Progenitor cell of endocrine pancreas (in vitro differentiated cells): ENCODE data around the gene EVC2. TPM values are rescaled to one million over a fixed set of nuclear protein-coding genes. Genes with fewer than 3 reads are reported as not detected.

Experiments used
- DNase-seq: peaks from one replicate; pipeline ENCODE4 v3.0.0; 2021; ENCODE audit warnings: low spot score; ENCODE audit not compliant: unreplicated experiment
- H3K27ac Mint-ChIP-seq: 2 replicates; pipeline ENCODE4 v1.8.0; 2021; ENCODE audit warnings: mild to moderate bottlenecking, moderate library complexity, mixed read lengths
- H3K27me3 Mint-ChIP-seq: 2 replicates; pipeline ENCODE4 v1.8.0; 2021; ENCODE audit warnings: mixed read lengths
- H3K36me3 Mint-ChIP-seq: 2 replicates; pipeline ENCODE4 v1.8.0; 2022; ENCODE audit warnings: mixed read lengths; ENCODE audit not compliant: insufficient read depth
- H3K4me1 Mint-ChIP-seq: 2 replicates; pipeline ENCODE4 v1.8.0; 2021; ENCODE audit warnings: low read depth, mixed read lengths
- H3K4me3 Mint-ChIP-seq: 2 replicates; pipeline ENCODE4 v1.8.0; 2021; ENCODE audit warnings: low read depth, mild to moderate bottlenecking, moderate library complexity, mixed read lengths
- H3K9me3 Mint-ChIP-seq: 2 replicates; pipeline ENCODE4 v1.8.0; 2021; ENCODE audit warnings: low read depth, mixed read lengths
- CTCF ChIP-seq: fragments of 200-600 bp; sonication (generic); IDR thresholded peaks from one replicate; pipeline ENCODE4 v1.5.0; 2021; ENCODE audit warnings: antibody characterized with exemption, mild to moderate bottlenecking; ENCODE audit not compliant: unreplicated experiment
- total RNA-seq: library from RNA; stranded (reverse); gene quantifications from 2 replicates; pipeline ENCODE4 v1.2.1, GENCODE V29; 2021

Gene EVC2
- total RNA-seq, 1 donor from 2014 or later = 14.1 TPM

DNA sequence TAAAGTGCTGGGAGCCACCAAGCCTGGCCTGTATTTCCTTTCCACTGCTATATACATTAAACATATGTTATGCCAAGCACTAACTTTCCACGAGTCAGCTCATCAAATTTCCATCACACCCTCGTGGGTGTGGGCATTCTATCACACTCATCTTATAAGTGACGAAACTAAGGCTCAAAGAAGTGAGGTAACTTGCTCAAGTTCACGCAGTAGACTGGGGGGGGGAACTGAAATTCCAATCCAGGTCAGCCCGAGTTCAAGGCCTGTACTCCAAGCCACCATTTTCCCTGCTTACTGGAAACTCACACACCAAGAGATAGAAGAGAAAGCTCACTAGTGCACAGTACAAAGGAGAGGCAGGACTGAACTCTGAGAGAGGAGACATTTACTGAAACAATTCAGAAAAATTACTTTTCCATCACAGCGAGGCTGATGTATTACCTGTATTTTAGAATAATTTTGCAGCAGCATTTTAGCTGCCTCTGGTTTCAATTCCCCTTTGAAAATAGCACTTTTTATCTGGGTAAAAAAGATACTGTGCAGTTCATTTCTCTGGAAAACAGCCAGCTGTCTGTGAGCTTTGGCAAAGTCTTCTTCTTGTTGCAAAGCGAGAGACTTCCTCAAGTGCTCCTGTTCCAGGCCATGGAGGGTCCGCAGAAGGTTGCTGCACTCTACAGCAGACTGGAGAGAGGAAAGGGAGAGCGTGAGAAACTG is 76.8 kb downstream of the EVC2 start:
- H3K27ac Mint-ChIP-seq = no peak overlapping the region
- peaks cover 8% of the 10 kb centered on the region for H3K36me3 Mint-ChIP-seq
- H3K9me3 Mint-ChIP-seq = no peaks in the 10 kb centered on the region
- H3K4me3 Mint-ChIP-seq = no peak overlapping the region
- no peaks in the 10 kb centered on the region for H3K4me1 Mint-ChIP-seq
- no peaks in the 10 kb centered on the region for H3K27me3 Mint-ChIP-seq
- no peak for DNase-seq
- TF ChIP-seq CTCF = no peak

GRCh38 chr4:5630762-5631161 is 77.6 kb downstream of the EVC2 start:
- Mint-ChIP-seq H3K4me3 (no peak overlapping the region), H3K9me3 (no peaks in the 10 kb centered on the region), H3K27me3 (no peaks in the 10 kb centered on the region), H3K4me1 (no peaks in the 10 kb centered on the region), H3K27ac (no peak overlapping the region), H3K36me3 (peaks cover 11% of the 10 kb centered on the region)
- no peak for TF ChIP-seq CTCF
- DNase-seq = no peak

DNA sequence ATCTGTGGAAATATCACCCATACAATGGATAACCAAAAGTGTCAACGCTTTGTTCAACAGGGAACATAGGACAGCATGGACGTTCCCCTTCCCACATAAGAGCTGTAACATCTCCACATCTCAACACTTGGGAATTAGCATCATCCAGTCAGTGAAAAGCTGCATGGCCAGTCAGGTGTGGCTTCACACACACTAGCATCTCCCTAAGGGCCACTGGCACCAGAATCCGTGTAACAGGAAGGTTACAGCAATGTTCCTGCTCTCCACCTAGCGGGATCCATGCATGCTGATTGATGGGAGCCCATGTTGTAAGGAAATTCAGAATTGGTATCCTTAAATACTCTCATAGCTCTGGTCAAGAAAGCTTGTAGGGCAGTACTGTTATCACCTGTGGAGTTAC is 78.8 kb downstream of the EVC2 start:
- Mint-ChIP-seq H3K27ac (no peak overlapping the region), H3K4me1 (no peaks in the 10 kb centered on the region), H3K27me3 (no peaks in the 10 kb centered on the region), H3K9me3 (no peaks in the 10 kb centered on the region), H3K36me3 (peaks cover 14% of the 10 kb centered on the region), H3K4me3 (no peak overlapping the region)
- no peak for DNase-seq
- no peak for TF ChIP-seq CTCF

DNA sequence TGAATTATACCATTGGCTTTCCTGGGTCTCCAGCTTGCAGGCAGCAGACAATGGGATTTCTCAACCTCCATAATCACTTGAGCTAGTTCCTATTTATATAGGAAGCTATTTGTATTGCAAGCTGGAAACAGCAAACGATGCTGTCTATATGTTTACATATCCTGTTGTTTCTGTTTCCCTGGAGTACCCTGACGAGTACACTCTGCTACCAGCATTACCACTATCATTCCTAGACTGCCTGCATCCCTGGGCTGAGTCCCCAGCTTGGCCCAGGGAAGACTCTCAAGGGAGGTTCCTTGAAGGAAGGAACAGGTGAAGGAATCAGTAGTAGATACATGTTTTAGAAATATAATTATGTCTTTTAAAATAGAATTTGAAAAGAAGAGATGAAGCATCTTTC is 81.4 kb downstream of the EVC2 start:
- peaks cover 29% of the 10 kb centered on the region for H3K36me3 Mint-ChIP-seq
- no peak for TF ChIP-seq CTCF
- H3K4me3 Mint-ChIP-seq = no peak overlapping the region
- H3K27ac Mint-ChIP-seq = no peak overlapping the region
- no peak for DNase-seq
- H3K9me3 Mint-ChIP-seq = no peaks in the 10 kb centered on the region
- H3K27me3 Mint-ChIP-seq = no peaks in the 10 kb centered on the region
- no peaks in the 10 kb centered on the region for H3K4me1 Mint-ChIP-seq

DNA sequence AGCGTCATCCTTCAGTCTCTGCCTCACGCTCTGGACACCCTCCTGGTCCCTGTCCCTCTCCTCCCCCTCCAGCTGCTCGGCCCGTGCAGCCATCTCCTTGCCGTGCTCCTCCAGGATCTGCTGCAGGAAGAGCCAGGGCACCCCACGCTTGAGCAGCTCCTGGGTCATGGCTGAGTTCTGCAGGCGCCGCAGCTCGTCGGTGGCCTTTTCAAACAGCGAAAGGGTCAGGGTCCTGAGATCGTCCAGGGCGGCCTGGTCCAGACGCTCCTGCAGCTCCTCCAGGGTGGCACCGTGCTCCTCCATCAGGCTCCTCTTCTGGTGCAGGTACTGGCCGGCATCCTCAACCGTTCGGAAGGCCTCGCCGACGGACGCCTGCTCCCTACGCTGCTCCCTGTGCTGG is 85.8 kb downstream of the EVC2 start:
- no peak overlapping the region for H3K27ac Mint-ChIP-seq
- no peak for TF ChIP-seq CTCF
- H3K4me1 Mint-ChIP-seq = peaks cover 11% of the 10 kb centered on the region
- DNase-seq = no peak
- H3K27me3 Mint-ChIP-seq = no peaks in the 10 kb centered on the region
- H3K9me3 Mint-ChIP-seq = no peaks in the 10 kb centered on the region
- H3K36me3 Mint-ChIP-seq = peaks cover 44% of the 10 kb centered on the region
- H3K4me3 Mint-ChIP-seq = no peak overlapping the region
